GM04504 (cell line): ENCODE measurements around the gene ABCB6.
A peak's percentile ranks its signal among the peaks of the same experiment; 100 is the strongest.

ENCODE experiments used
- DNase-seq: peaks from one replicate; pipeline ENCODE4 v3.0.0-alpha.2; 2012; ENCODE audit warnings: low read depth

The ABCB6 gene

GRCh38 chr2:219184121-219184520, 34.6 kb downstream of the ABCB6 start:
- DNase-seq, result no peak

- no peak for DNase-seq
These were observed 35.5 kb downstream of the ABCB6 start for GRCh38 chr2:219183151-219183772.

GRCh38 chr2:219182331-219183150, 36.2 kb downstream of the ABCB6 start:
- no peak for DNase-seq

- no peak for DNase-seq
These were observed 37.2 kb downstream of the ABCB6 start for GRCh38 chr2:219181531-219181930.

- DNase-seq, result no peak
These were observed 37.8 kb downstream of the ABCB6 start for GRCh38 chr2:219180961-219181360.

GRCh38 chr2:219179601-219180465, 38.9 kb downstream of the ABCB6 start:
- DNase-seq, result no peak

- no peak for DNase-seq
These were observed 40.2 kb downstream of the ABCB6 start for GRCh38 chr2:219178377-219179175.

- peak; percentile 77 for DNase-seq
These were observed 41.0 kb downstream of the ABCB6 start, which contains the start of gene RETREG2 for GRCh38 chr2:219177552-219178376. Gene RETREG2, plus strand, starts transcription at chr2:219178275. Its CDS starts 78 bp downstream, at chr2:219178353.

GRCh38 chr2:219176818-219177551, 41.8 kb downstream of the ABCB6 start, which contains the start of gene CNPPD1:
Gene CNPPD1, minus strand, starts transcription at chr2:219176925. Its CDS starts 97 bp downstream, at chr2:219176828.
- peak; percentile 70 for DNase-seq

- no peak for DNase-seq
These were observed 42.6 kb downstream of the ABCB6 start for GRCh38 chr2:219175928-219176817.

- no peak for DNase-seq
These were observed 43.3 kb downstream of the ABCB6 start for GRCh38 chr2:219175486-219175885.

GRCh38 chr2:219174801-219175200, 44.0 kb downstream of the ABCB6 start:
- no peak for DNase-seq

GRCh38 chr2:219174146-219174545, 44.6 kb downstream of the ABCB6 start:
- DNase-seq, result no peak

- no peak for DNase-seq
These were observed 45.6 kb downstream of the ABCB6 start for GRCh38 chr2:219173176-219173575.

- DNase-seq, result no peak
These were observed 46.3 kb downstream of the ABCB6 start for GRCh38 chr2:219172231-219173154.

- peak; percentile 87 for DNase-seq
These were observed 47.5 kb downstream of the ABCB6 start for GRCh38 chr2:219171231-219171651.

GRCh38 chr2:219169930-219170654, 48.7 kb downstream of the ABCB6 start, which contains the start of gene SLC23A3:
Gene SLC23A3, minus strand, starts transcription at chr2:219170029. Its CDS starts 45 bp downstream, at chr2:219169984.
- DNase-seq, result no peak
